ENCODE measurements around the gene OSGIN1. TPM values are rescaled to one million over a fixed set of nuclear protein-coding genes. Genes with fewer than 3 reads are reported as not detected.

OSGIN1 gene
- total RNA-seq, 1 donor from 2014 or later, result 89.4 TPM

- no peak for DNase-seq (ENCODE audit: low spot score)
- no peak for ATAC-seq
Observed at GRCh38 chr16:83925957-83926725, 26.9 kb upstream of the OSGIN1 start.

- peak; percentile 88 for DNase-seq (ENCODE audit: low spot score)
- ATAC-seq, result peak; percentile 91
Observed at GRCh38 chr16:83926726-83927397, 26.2 kb upstream of the OSGIN1 start.

- ATAC-seq (peak; percentile 15), DNase-seq (ENCODE audit: low spot score) (no peak)
Observed at GRCh38 chr16:83928341-83929055, 24.5 kb upstream of the OSGIN1 start.

- DNase-seq (ENCODE audit: low spot score), result no peak
- no peak for ATAC-seq
Observed at GRCh38 chr16:83929811-83930555, 23.1 kb upstream of the OSGIN1 start.

GRCh38 chr16:83930730-83931500 lies 22.1 kb upstream of the OSGIN1 start:
- ATAC-seq (no peak), DNase-seq (ENCODE audit: low spot score) (no peak)

GRCh38 chr16:83931556-83931955 lies 21.5 kb upstream of the OSGIN1 start:
- no peak for DNase-seq (ENCODE audit: low spot score)

GRCh38 chr16:83932304-83932703 lies 20.7 kb upstream of the OSGIN1 start:
- no peak for ATAC-seq
- no peak for DNase-seq (ENCODE audit: low spot score)

More at GRCh38 chr16:83931556-83931955, 21.5 kb upstream of the OSGIN1 start:
- no peak for ATAC-seq

- no peak for ATAC-seq
- DNase-seq (ENCODE audit: low spot score), result no peak
Observed at GRCh38 chr16:83932955-83933673, 19.9 kb upstream of the OSGIN1 start.

GRCh38 chr16:83933885-83934683 lies 19.0 kb upstream of the OSGIN1 start:
- ATAC-seq (no peak), DNase-seq (ENCODE audit: low spot score) (no peak)

GRCh38 chr16:83934684-83934977 lies 18.4 kb upstream of the OSGIN1 start:
- no peak for ATAC-seq
- DNase-seq (ENCODE audit: low spot score), result no peak

GRCh38 chr16:83935005-83935857 lies 17.8 kb upstream of the OSGIN1 start:
- ATAC-seq, result no peak
- DNase-seq (ENCODE audit: low spot score), result no peak

- ATAC-seq, result no peak
- no peak for DNase-seq (ENCODE audit: low spot score)
Observed at GRCh38 chr16:83935858-83936255, 17.2 kb upstream of the OSGIN1 start.

- DNase-seq (ENCODE audit: low spot score), result no peak
- no peak for ATAC-seq
Observed at GRCh38 chr16:83936581-83937165, 16.4 kb upstream of the OSGIN1 start.

- DNase-seq (ENCODE audit: low spot score), result no peak
- no peak for ATAC-seq
Observed at GRCh38 chr16:83937267-83937666, 15.8 kb upstream of the OSGIN1 start.

- ATAC-seq (peak; percentile 63), DNase-seq (ENCODE audit: low spot score) (peak; percentile 75)
Observed at GRCh38 chr16:83937922-83938885, 14.8 kb upstream of the OSGIN1 start.

- ATAC-seq, result no peak
- no peak for DNase-seq (ENCODE audit: low spot score)
Observed at GRCh38 chr16:83939266-83939855, 13.7 kb upstream of the OSGIN1 start.

All from left lobe of liver (tissue), 2 donors.